ENCODE data around the gene TPM1. TPM values are rescaled to one million over a fixed set of nuclear protein-coding genes. Genes with fewer than 3 reads are reported as not detected.
"Not testable (repeated sequence)": the region's sequence is repeated elsewhere in the genome, so short reads cannot be mapped to it uniquely, and the experiment has no call there.

The TPM1 gene
- total RNA-seq, 1 donor from 2014 or later = 4,149 TPM

GRCh38 chr15:63099581-63099980, 57.0 kb downstream of the TPM1 start:
- H3K27me3 ChIP-seq (ENCODE audit: control insufficient read depth in 3 of 3, insufficient read depth in 3 of 3, low read length in 3 of 3); H3K27ac ChIP-seq (ENCODE audit: low read depth, low read length); H3K9me3 ChIP-seq (ENCODE audit: control insufficient read depth in 3 of 3, low read length in 3 of 3); H3K36me3 ChIP-seq (ENCODE audit: control insufficient read depth in 3 of 3, insufficient read depth in 3 of 3, low read length in 3 of 3); H3K4me1 ChIP-seq (ENCODE audit: control insufficient read depth in 3 of 3, insufficient read depth in 3 of 3, low read length in 3 of 3); H3K9ac ChIP-seq (ENCODE audit: low read depth in 1 of 3, low read length in 3 of 3); H3K4me3 ChIP-seq (ENCODE audit: low read length in 3 of 3): not testable (repeated sequence)

GRCh38 chr15:63103416-63103815, 60.9 kb downstream of the TPM1 start:
- Histone ChIP-seq H3K36me3 (ENCODE audit: control insufficient read depth in 3 of 3, insufficient read depth in 3 of 3, low read length in 3 of 3) (no peaks in the 10 kb centered on the region), H3K9ac (ENCODE audit: low read depth in 1 of 3, low read length in 3 of 3) (no peak overlapping the region), H3K4me3 (ENCODE audit: low read length in 3 of 3) (no peak overlapping the region), H3K27me3 (ENCODE audit: control insufficient read depth in 3 of 3, insufficient read depth in 3 of 3, low read length in 3 of 3) (peaks cover 0 to 3% (median 0%) of the 10 kb centered on the region in 3 donors), H3K27ac (ENCODE audit: low read depth, low read length) (no peak overlapping the region), H3K4me1 (ENCODE audit: control insufficient read depth in 3 of 3, insufficient read depth in 3 of 3, low read length in 3 of 3) (no peaks in the 10 kb centered on the region), H3K9me3 (ENCODE audit: control insufficient read depth in 3 of 3, low read length in 3 of 3) (no peaks in the 10 kb centered on the region)

GRCh38 chr15:63104727-63105126, 62.2 kb downstream of the TPM1 start:
- Histone ChIP-seq H3K4me1 (ENCODE audit: control insufficient read depth in 3 of 3, insufficient read depth in 3 of 3, low read length in 3 of 3) (no peaks in the 10 kb centered on the region), H3K27me3 (ENCODE audit: control insufficient read depth in 3 of 3, insufficient read depth in 3 of 3, low read length in 3 of 3) (peaks cover 0 to 3% (median 0%) of the 10 kb centered on the region in 3 donors), H3K4me3 (ENCODE audit: low read length in 3 of 3) (no peak overlapping the region), H3K9ac (ENCODE audit: low read depth in 1 of 3, low read length in 3 of 3) (no peak overlapping the region), H3K9me3 (ENCODE audit: control insufficient read depth in 3 of 3, low read length in 3 of 3) (no peaks in the 10 kb centered on the region), H3K36me3 (ENCODE audit: control insufficient read depth in 3 of 3, insufficient read depth in 3 of 3, low read length in 3 of 3) (no peaks in the 10 kb centered on the region), H3K27ac (ENCODE audit: low read depth, low read length) (no peak overlapping the region)

- H3K4me3 ChIP-seq (ENCODE audit: low read length in 3 of 3); H3K4me1 ChIP-seq (ENCODE audit: control insufficient read depth in 3 of 3, insufficient read depth in 3 of 3, low read length in 3 of 3); H3K27ac ChIP-seq (ENCODE audit: low read depth, low read length); H3K9me3 ChIP-seq (ENCODE audit: control insufficient read depth in 3 of 3, low read length in 3 of 3); H3K9ac ChIP-seq (ENCODE audit: low read depth in 1 of 3, low read length in 3 of 3); H3K27me3 ChIP-seq (ENCODE audit: control insufficient read depth in 3 of 3, insufficient read depth in 3 of 3, low read length in 3 of 3); H3K36me3 ChIP-seq (ENCODE audit: control insufficient read depth in 3 of 3, insufficient read depth in 3 of 3, low read length in 3 of 3): not testable (repeated sequence)
Observed at GRCh38 chr15:63105354-63105753, 62.8 kb downstream of the TPM1 start.

GRCh38 chr15:63107895-63108546, 65.5 kb downstream of the TPM1 start:
- Histone ChIP-seq H3K27ac (ENCODE audit: low read depth, low read length) (no peak overlapping the region), H3K4me3 (ENCODE audit: low read length in 3 of 3) (no peak overlapping the region)

GRCh38 chr15:63109498-63109897, 67.0 kb downstream of the TPM1 start:
- Histone ChIP-seq H3K4me3 (ENCODE audit: low read length in 3 of 3) (no peak overlapping the region), H3K36me3 (ENCODE audit: control insufficient read depth in 3 of 3, insufficient read depth in 3 of 3, low read length in 3 of 3) (no peaks in the 10 kb centered on the region), H3K9me3 (ENCODE audit: control insufficient read depth in 3 of 3, low read length in 3 of 3) (no peaks in the 10 kb centered on the region), H3K27ac (ENCODE audit: low read depth, low read length) (no peak overlapping the region), H3K9ac (ENCODE audit: low read depth in 1 of 3, low read length in 3 of 3) (no peak overlapping the region), H3K27me3 (ENCODE audit: control insufficient read depth in 3 of 3, insufficient read depth in 3 of 3, low read length in 3 of 3) (peaks cover 0 to 3% (median 0%) of the 10 kb centered on the region in 3 donors), H3K4me1 (ENCODE audit: control insufficient read depth in 3 of 3, insufficient read depth in 3 of 3, low read length in 3 of 3) (no peaks in the 10 kb centered on the region)

More at GRCh38 chr15:63107895-63108546, 65.5 kb downstream of the TPM1 start:
- H3K4me1 ChIP-seq (ENCODE audit: control insufficient read depth in 3 of 3, insufficient read depth in 3 of 3, low read length in 3 of 3) = no peaks in the 10 kb centered on the region
- peaks cover 0 to 3% (median 0%) of the 10 kb centered on the region in 3 donors for H3K27me3 ChIP-seq (ENCODE audit: control insufficient read depth in 3 of 3, insufficient read depth in 3 of 3, low read length in 3 of 3)
- H3K9ac ChIP-seq (ENCODE audit: low read depth in 1 of 3, low read length in 3 of 3) = no peak overlapping the region
- no peaks in the 10 kb centered on the region for H3K9me3 ChIP-seq (ENCODE audit: control insufficient read depth in 3 of 3, low read length in 3 of 3)
- no peaks in the 10 kb centered on the region for H3K36me3 ChIP-seq (ENCODE audit: control insufficient read depth in 3 of 3, insufficient read depth in 3 of 3, low read length in 3 of 3)

- H3K27me3 ChIP-seq (ENCODE audit: control insufficient read depth in 3 of 3, insufficient read depth in 3 of 3, low read length in 3 of 3) = peaks cover 0 to 3% (median 0%) of the 10 kb centered on the region in 3 donors
- no peaks in the 10 kb centered on the region for H3K9me3 ChIP-seq (ENCODE audit: control insufficient read depth in 3 of 3, low read length in 3 of 3)
- H3K27ac ChIP-seq (ENCODE audit: low read depth, low read length) = no peak overlapping the region
- H3K36me3 ChIP-seq (ENCODE audit: control insufficient read depth in 3 of 3, insufficient read depth in 3 of 3, low read length in 3 of 3) = no peaks in the 10 kb centered on the region
- no peak overlapping the region for H3K4me3 ChIP-seq (ENCODE audit: low read length in 3 of 3)
- no peak overlapping the region for H3K9ac ChIP-seq (ENCODE audit: low read depth in 1 of 3, low read length in 3 of 3)
- H3K4me1 ChIP-seq (ENCODE audit: control insufficient read depth in 3 of 3, insufficient read depth in 3 of 3, low read length in 3 of 3) = no peaks in the 10 kb centered on the region
Observed at GRCh38 chr15:63109920-63110319, 67.4 kb downstream of the TPM1 start.

GRCh38 chr15:63110428-63111026, 68.0 kb downstream of the TPM1 start:
- H3K9ac ChIP-seq (ENCODE audit: low read depth in 1 of 3, low read length in 3 of 3) = no peak overlapping the region
- no peaks in the 10 kb centered on the region for H3K36me3 ChIP-seq (ENCODE audit: control insufficient read depth in 3 of 3, insufficient read depth in 3 of 3, low read length in 3 of 3)
- peaks cover 0 to 3% (median 0%) of the 10 kb centered on the region in 3 donors for H3K27me3 ChIP-seq (ENCODE audit: control insufficient read depth in 3 of 3, insufficient read depth in 3 of 3, low read length in 3 of 3)
- H3K4me1 ChIP-seq (ENCODE audit: control insufficient read depth in 3 of 3, insufficient read depth in 3 of 3, low read length in 3 of 3) = no peaks in the 10 kb centered on the region
- H3K9me3 ChIP-seq (ENCODE audit: control insufficient read depth in 3 of 3, low read length in 3 of 3) = no peaks in the 10 kb centered on the region
- H3K4me3 ChIP-seq (ENCODE audit: low read length in 3 of 3) = no peak overlapping the region
- H3K27ac ChIP-seq (ENCODE audit: low read depth, low read length) = no peak overlapping the region

- Histone ChIP-seq H3K9me3 (ENCODE audit: control insufficient read depth in 3 of 3, low read length in 3 of 3) (no peaks in the 10 kb centered on the region), H3K9ac (ENCODE audit: low read depth in 1 of 3, low read length in 3 of 3) (no peak overlapping the region)
Observed at GRCh38 chr15:63111481-63111880, 68.9 kb downstream of the TPM1 start.

GRCh38 chr15:63112871-63113270, 70.3 kb downstream of the TPM1 start:
- no peak overlapping the region for H3K4me3 ChIP-seq (ENCODE audit: low read length in 3 of 3)
- no peaks in the 10 kb centered on the region for H3K36me3 ChIP-seq (ENCODE audit: control insufficient read depth in 3 of 3, insufficient read depth in 3 of 3, low read length in 3 of 3)
- H3K9ac ChIP-seq (ENCODE audit: low read depth in 1 of 3, low read length in 3 of 3) = no peak overlapping the region
- H3K4me1 ChIP-seq (ENCODE audit: control insufficient read depth in 3 of 3, insufficient read depth in 3 of 3, low read length in 3 of 3) = no peaks in the 10 kb centered on the region
- H3K27ac ChIP-seq (ENCODE audit: low read depth, low read length) = no peak overlapping the region
- H3K9me3 ChIP-seq (ENCODE audit: control insufficient read depth in 3 of 3, low read length in 3 of 3) = no peaks in the 10 kb centered on the region
- H3K27me3 ChIP-seq (ENCODE audit: control insufficient read depth in 3 of 3, insufficient read depth in 3 of 3, low read length in 3 of 3) = peaks cover 0 to 3% (median 0%) of the 10 kb centered on the region in 3 donors

More at GRCh38 chr15:63111481-63111880, 68.9 kb downstream of the TPM1 start:
- peaks cover 0 to 3% (median 0%) of the 10 kb centered on the region in 3 donors for H3K27me3 ChIP-seq (ENCODE audit: control insufficient read depth in 3 of 3, insufficient read depth in 3 of 3, low read length in 3 of 3)
- no peaks in the 10 kb centered on the region for H3K4me1 ChIP-seq (ENCODE audit: control insufficient read depth in 3 of 3, insufficient read depth in 3 of 3, low read length in 3 of 3)
- no peaks in the 10 kb centered on the region for H3K36me3 ChIP-seq (ENCODE audit: control insufficient read depth in 3 of 3, insufficient read depth in 3 of 3, low read length in 3 of 3)
- no peak overlapping the region for H3K4me3 ChIP-seq (ENCODE audit: low read length in 3 of 3)
- no peak overlapping the region for H3K27ac ChIP-seq (ENCODE audit: low read depth, low read length)

Measured in skeletal muscle tissue (tissue), 4 donors.